ENCODE results near the gene RNGTT. TPM values are rescaled to one million over a fixed set of nuclear protein-coding genes. Genes with fewer than 3 reads are reported as not detected.

Gene RNGTT
- polyA plus RNA-seq, 4 donors = 3.8 to 8.3 (median 4.7) TPM

DNA sequence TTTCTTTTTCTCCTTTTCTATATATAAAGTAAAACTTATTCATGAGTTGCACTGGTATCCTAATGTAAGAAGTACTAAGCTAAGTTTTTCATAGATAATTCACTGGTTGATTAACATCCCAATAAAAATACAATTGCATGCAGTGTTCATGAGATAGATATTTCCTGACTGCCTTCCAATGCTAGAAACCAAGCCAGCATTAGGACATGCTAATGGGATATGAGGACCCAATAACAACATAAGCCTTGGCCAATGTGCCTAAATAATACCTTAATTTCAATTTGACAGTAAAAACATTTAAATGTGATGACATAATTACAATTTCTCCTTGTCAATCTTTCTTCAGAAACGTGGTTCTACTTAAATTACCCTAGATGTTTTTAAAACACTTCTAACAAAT, 152.7 kb downstream of the RNGTT start:
- H3K27ac ChIP-seq (ENCODE audit: low read depth in 1 of 3, low read length in 2 of 3) = no peak overlapping the region
- FAIRE-seq = no peak

DNA sequence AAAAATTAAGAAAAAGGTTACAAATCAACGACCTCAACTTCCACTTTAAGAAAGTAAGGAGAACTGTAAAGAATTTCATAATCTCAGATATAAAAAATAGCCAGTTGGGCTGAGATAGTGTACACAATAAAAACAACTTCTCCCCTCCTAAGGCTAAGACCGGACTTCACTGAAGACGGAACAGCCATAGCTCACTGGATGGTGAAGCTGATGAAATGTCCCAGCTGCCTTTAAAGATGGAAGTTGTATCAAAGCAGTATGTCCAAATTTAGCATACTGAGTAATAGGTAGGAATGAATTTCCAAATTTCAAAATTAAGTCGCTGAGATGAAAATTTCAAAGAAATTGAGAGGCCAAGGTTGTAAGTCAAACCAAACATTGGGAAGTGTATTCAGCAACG, 153.3 kb downstream of the RNGTT start:
- H3K27me3 ChIP-seq (ENCODE audit: control insufficient read depth in 3 of 3, insufficient read depth in 3 of 3, low read length in 3 of 3) = no peaks in the 10 kb centered on the region
- H3K4me1 ChIP-seq (ENCODE audit: control insufficient read depth in 3 of 3, insufficient read depth in 2 of 3, low read depth in 1 of 3, low read length in 2 of 3) = peaks cover 0 to 3% (median 2%) of the 10 kb centered on the region in 3 donors
- no peak overlapping the region for H3K27ac ChIP-seq (ENCODE audit: low read depth in 1 of 3, low read length in 2 of 3)
- H3K9me3 ChIP-seq (ENCODE audit: control insufficient read depth in 2 of 2, insufficient read depth in 1 of 2, low read depth in 1 of 2, low read length in 1 of 2) = peaks cover 0 to 4% of the 10 kb centered on the region in 2 donors
- WGBS, 3 donors = 92 to 96% (median 93%) methylated on average over 5 of the region's 5 CpGs
- FAIRE-seq (no peak), DNase-seq (no peak)
- peaks cover 0 to 2% (median 0%) of the 10 kb centered on the region in 3 donors for H3K36me3 ChIP-seq (ENCODE audit: control insufficient read depth in 3 of 3, insufficient read depth in 2 of 3, low read depth in 1 of 3, low read length in 3 of 3)
- H3K4me3 ChIP-seq (ENCODE audit: low read depth in 1 of 3, low read length in 3 of 3) = no peak overlapping the region

More for the DNA sequence above, 152.7 kb downstream of the RNGTT start:
- Histone ChIP-seq H3K36me3 (ENCODE audit: control insufficient read depth in 3 of 3, insufficient read depth in 2 of 3, low read depth in 1 of 3, low read length in 3 of 3) (peaks cover 0 to 2% (median 0%) of the 10 kb centered on the region in 3 donors), H3K27me3 (ENCODE audit: control insufficient read depth in 3 of 3, insufficient read depth in 3 of 3, low read length in 3 of 3) (no peaks in the 10 kb centered on the region), H3K4me3 (ENCODE audit: low read depth in 1 of 3, low read length in 3 of 3) (no peak overlapping the region), H3K9me3 (ENCODE audit: control insufficient read depth in 2 of 2, insufficient read depth in 1 of 2, low read depth in 1 of 2, low read length in 1 of 2) (peaks cover 0 to 4% of the 10 kb centered on the region in 2 donors), H3K4me1 (ENCODE audit: control insufficient read depth in 3 of 3, insufficient read depth in 2 of 3, low read depth in 1 of 3, low read length in 2 of 3) (peaks cover 0 to 6% (median 3%) of the 10 kb centered on the region in 3 donors)
- DNase-seq = no peak
- 62 to 77% (median 63%) methylated on average over 1 of the region's 1 CpG for WGBS, 3 donors

DNA sequence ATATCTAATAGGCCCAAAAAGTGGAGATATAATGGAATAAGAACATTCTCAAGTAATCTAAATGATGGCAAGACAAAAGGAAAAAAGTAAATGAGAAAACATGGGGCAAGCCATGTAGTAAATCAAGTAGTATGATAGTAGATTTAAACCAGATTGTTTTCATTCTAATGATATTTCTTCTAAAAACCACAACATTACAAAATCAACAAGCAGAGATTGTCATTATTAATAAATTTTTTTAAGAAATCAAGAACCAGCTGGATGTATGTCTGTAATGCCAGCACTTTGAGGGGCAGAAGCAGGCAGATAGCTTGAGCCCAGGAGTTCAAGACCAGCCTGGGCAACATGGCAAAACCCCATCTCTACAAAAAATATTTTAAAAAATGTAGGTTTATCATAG, 155.0 kb downstream of the RNGTT start:
- H3K9me3 ChIP-seq (ENCODE audit: control insufficient read depth in 2 of 2, insufficient read depth in 1 of 2, low read depth in 1 of 2, low read length in 1 of 2) = peaks cover 0 to 4% of the 10 kb centered on the region in 2 donors
- FAIRE-seq (no peak), DNase-seq (no peak)
- H3K27me3 ChIP-seq (ENCODE audit: control insufficient read depth in 3 of 3, insufficient read depth in 3 of 3, low read length in 3 of 3) = no peaks in the 10 kb centered on the region
- H3K36me3 ChIP-seq (ENCODE audit: control insufficient read depth in 3 of 3, insufficient read depth in 2 of 3, low read depth in 1 of 3, low read length in 3 of 3) = peaks cover 0 to 2% (median 0%) of the 10 kb centered on the region in 3 donors
- no peaks in the 10 kb centered on the region for H3K4me1 ChIP-seq (ENCODE audit: control insufficient read depth in 3 of 3, insufficient read depth in 2 of 3, low read depth in 1 of 3, low read length in 2 of 3)
- H3K4me3 ChIP-seq (ENCODE audit: low read depth in 1 of 3, low read length in 3 of 3) = no peak overlapping the region
- H3K27ac ChIP-seq (ENCODE audit: low read depth in 1 of 3, low read length in 2 of 3) = no peak overlapping the region

DNA sequence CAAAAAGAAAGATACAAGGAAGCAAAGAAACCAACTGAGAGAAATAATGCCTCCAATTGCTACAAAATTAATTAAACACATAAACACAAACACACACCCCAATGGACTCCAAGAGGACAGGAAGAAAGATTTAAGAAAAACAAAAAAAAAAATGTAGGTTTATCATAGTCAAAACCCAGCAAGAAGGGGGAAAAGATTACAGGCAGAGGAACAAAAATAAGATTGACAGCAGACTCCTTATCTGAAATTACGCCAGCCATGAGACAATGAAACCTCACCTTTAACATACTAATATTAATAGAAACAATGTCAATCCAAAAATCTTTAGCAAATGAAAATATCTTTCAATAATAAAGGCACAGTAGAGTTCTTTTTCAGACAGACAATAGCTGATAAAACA, 155.8 kb downstream of the RNGTT start:
- no peak overlapping the region for H3K4me3 ChIP-seq (ENCODE audit: low read depth in 1 of 3, low read length in 3 of 3)
- no peak for FAIRE-seq
- 95 to 100% (median 98%) methylated on average over 1 of the region's 1 CpG for WGBS, 3 donors
- H3K4me1 ChIP-seq (ENCODE audit: control insufficient read depth in 3 of 3, insufficient read depth in 2 of 3, low read depth in 1 of 3, low read length in 2 of 3) = no peaks in the 10 kb centered on the region
- no peak for DNase-seq
- H3K27ac ChIP-seq (ENCODE audit: low read depth in 1 of 3, low read length in 2 of 3) = no peak overlapping the region
- no peaks in the 10 kb centered on the region for H3K27me3 ChIP-seq (ENCODE audit: control insufficient read depth in 3 of 3, insufficient read depth in 3 of 3, low read length in 3 of 3)
- peaks cover 0 to 4% of the 10 kb centered on the region in 2 donors for H3K9me3 ChIP-seq (ENCODE audit: control insufficient read depth in 2 of 2, insufficient read depth in 1 of 2, low read depth in 1 of 2, low read length in 1 of 2)
- H3K36me3 ChIP-seq (ENCODE audit: control insufficient read depth in 3 of 3, insufficient read depth in 2 of 3, low read depth in 1 of 3, low read length in 3 of 3) = peaks cover 0 to 2% (median 0%) of the 10 kb centered on the region in 3 donors

DNA sequence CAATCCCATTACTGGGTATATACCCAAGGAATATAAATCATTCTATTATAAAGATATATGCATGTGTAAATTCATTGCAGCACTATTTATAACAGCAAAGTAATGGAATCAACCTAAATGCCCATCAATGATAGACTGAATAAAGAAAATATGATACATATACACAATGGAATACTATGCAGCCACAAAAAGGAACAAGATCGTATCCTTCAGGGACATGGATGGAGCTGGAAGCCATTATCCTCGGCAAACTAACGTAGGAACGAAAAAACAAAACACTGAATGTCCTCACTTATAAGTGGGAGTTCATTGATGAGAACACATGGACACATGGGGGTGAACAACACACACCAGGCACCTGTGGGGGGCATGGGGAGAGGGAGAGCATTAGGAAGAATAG, 156.7 kb downstream of the RNGTT start:
- WGBS, 3 donors = 99 to 100% (median 100%) methylated on average over 4 of the region's 4 CpGs
- FAIRE-seq = no peak
- Histone ChIP-seq H3K9me3 (ENCODE audit: control insufficient read depth in 2 of 2, insufficient read depth in 1 of 2, low read depth in 1 of 2, low read length in 1 of 2) (peaks cover 0 to 4% of the 10 kb centered on the region in 2 donors), H3K4me1 (ENCODE audit: control insufficient read depth in 3 of 3, insufficient read depth in 2 of 3, low read depth in 1 of 3, low read length in 2 of 3) (no peaks in the 10 kb centered on the region), H3K27ac (ENCODE audit: low read depth in 1 of 3, low read length in 2 of 3) (no peak overlapping the region), H3K4me3 (ENCODE audit: low read depth in 1 of 3, low read length in 3 of 3) (no peak overlapping the region), H3K27me3 (ENCODE audit: control insufficient read depth in 3 of 3, insufficient read depth in 3 of 3, low read length in 3 of 3) (no peaks in the 10 kb centered on the region), H3K36me3 (ENCODE audit: control insufficient read depth in 3 of 3, insufficient read depth in 2 of 3, low read depth in 1 of 3, low read length in 3 of 3) (peaks cover 0 to 2% (median 0%) of the 10 kb centered on the region in 3 donors)
- no peak for DNase-seq

DNA sequence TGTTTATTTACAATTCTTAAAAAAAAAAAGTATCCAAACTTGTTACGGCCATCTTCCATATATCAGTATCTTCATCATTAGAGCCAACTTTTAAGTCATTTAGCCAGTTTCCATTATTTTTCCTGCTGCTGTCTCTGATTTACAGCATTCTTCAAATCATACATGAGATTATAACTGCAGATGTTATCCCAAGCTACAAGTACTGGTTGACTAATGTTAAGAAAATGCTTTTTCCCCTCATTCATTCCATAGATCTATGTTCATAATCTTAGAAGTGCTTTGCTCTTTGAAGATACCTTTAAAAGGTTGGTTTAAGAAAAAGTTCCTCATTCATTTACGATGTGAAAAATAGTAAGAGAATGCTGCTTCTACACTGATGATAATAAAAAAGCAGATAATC, 158.7 kb downstream of the RNGTT start:
- Histone ChIP-seq H3K27ac (ENCODE audit: low read depth in 1 of 3, low read length in 2 of 3) (no peak overlapping the region), H3K9me3 (ENCODE audit: control insufficient read depth in 2 of 2, insufficient read depth in 1 of 2, low read depth in 1 of 2, low read length in 1 of 2) (peaks cover 0 to 4% of the 10 kb centered on the region in 2 donors), H3K27me3 (ENCODE audit: control insufficient read depth in 3 of 3, insufficient read depth in 3 of 3, low read length in 3 of 3) (no peaks in the 10 kb centered on the region), H3K36me3 (ENCODE audit: control insufficient read depth in 3 of 3, insufficient read depth in 2 of 3, low read depth in 1 of 3, low read length in 3 of 3) (peaks cover 0 to 4% (median 0%) of the 10 kb centered on the region in 3 donors), H3K4me1 (ENCODE audit: control insufficient read depth in 3 of 3, insufficient read depth in 2 of 3, low read depth in 1 of 3, low read length in 2 of 3) (no peaks in the 10 kb centered on the region), H3K4me3 (ENCODE audit: low read depth in 1 of 3, low read length in 3 of 3) (no peak overlapping the region)
- FAIRE-seq (no peak), DNase-seq (no peak)
- 95 to 98% (median 95%) methylated on average over 2 of the region's 2 CpGs for whole genome bisulfite sequencing, 3 donors

DNA sequence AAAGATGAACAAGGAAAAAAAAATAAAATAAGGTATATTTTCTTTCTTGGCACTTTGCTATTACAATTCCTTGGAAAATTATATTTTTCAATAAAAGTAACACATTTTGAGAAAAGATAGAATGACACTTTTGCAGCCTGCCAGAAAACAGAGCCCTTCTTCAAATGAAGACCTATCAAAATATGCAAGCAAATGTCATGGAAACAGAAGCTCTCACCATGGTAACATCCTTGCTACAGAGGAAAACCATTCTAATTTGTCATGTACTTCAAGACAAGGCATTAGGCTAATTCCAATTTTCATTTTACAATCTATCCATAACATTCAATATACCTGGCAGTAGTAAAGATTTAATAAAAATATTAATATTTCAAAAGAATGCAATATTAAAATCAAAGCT, 177.9 kb downstream of the RNGTT start:
- Histone ChIP-seq H3K4me1 (ENCODE audit: control insufficient read depth in 3 of 3, insufficient read depth in 2 of 3, low read depth in 1 of 3, low read length in 2 of 3) (no peaks in the 10 kb centered on the region), H3K27ac (ENCODE audit: low read depth in 1 of 3, low read length in 2 of 3) (no peak overlapping the region), H3K36me3 (ENCODE audit: control insufficient read depth in 3 of 3, insufficient read depth in 2 of 3, low read depth in 1 of 3, low read length in 3 of 3) (no peaks in the 10 kb centered on the region), H3K4me3 (ENCODE audit: low read depth in 1 of 3, low read length in 3 of 3) (no peak overlapping the region), H3K9me3 (ENCODE audit: control insufficient read depth in 2 of 2, insufficient read depth in 1 of 2, low read depth in 1 of 2, low read length in 1 of 2) (no peaks in the 10 kb centered on the region), H3K27me3 (ENCODE audit: control insufficient read depth in 3 of 3, insufficient read depth in 3 of 3, low read length in 3 of 3) (no peaks in the 10 kb centered on the region)
- no peak for FAIRE-seq
- DNase-seq = no peak

DNA sequence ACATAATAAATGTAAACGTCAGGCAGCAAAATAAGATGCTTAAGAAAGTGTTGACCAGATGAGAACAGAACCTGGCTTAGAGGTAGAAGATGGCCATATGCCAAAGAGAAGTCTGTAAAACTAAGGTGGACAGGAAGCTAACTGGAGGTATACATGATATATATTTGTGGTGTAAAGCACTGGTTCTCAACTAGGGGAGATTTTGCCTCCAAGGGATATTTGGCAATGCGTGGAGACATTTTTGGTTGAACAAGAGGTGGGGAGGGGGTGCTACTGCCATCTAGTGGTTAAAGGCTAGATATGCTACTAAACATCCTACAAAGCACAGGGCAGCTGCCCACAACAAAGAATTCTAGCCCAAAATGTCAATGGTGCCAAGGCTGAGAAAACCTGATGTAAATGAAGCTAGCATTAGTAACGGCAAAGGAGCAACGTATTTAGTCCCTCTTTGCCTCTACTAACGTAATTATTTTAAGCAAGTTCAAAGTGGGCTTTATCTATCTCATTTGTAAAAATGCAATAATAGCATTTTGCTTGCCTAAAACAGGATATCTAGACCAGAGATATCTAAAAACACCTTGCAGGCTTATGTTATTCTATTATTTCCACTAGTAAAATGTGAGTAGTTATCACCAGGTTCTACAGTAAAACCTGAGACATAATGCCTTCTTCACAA, 182.6 kb downstream of the RNGTT start:
- no peaks in the 10 kb centered on the region for H3K36me3 ChIP-seq (ENCODE audit: control insufficient read depth in 3 of 3, insufficient read depth in 2 of 3, low read depth in 1 of 3, low read length in 3 of 3)
- no peaks in the 10 kb centered on the region for H3K9me3 ChIP-seq (ENCODE audit: control insufficient read depth in 2 of 2, insufficient read depth in 1 of 2, low read depth in 1 of 2, low read length in 1 of 2)
- no peak overlapping the region for H3K27ac ChIP-seq (ENCODE audit: low read depth in 1 of 3, low read length in 2 of 3)
- no peaks in the 10 kb centered on the region for H3K4me1 ChIP-seq (ENCODE audit: control insufficient read depth in 3 of 3, insufficient read depth in 2 of 3, low read depth in 1 of 3, low read length in 2 of 3)
- DNase-seq (peak; percentile 48 to 62), FAIRE-seq (no peak)
- 53 to 67% (median 63%) methylated on average over 5 of the region's 5 CpGs for WGBS, 3 donors
- H3K4me3 ChIP-seq (ENCODE audit: low read depth in 1 of 3, low read length in 3 of 3) = no peak overlapping the region
- H3K27me3 ChIP-seq (ENCODE audit: control insufficient read depth in 3 of 3, insufficient read depth in 3 of 3, low read length in 3 of 3) = no peaks in the 10 kb centered on the region

Measured in small intestine (tissue), 7 donors.